ENCODE results near the gene CCNK.

DNA sequence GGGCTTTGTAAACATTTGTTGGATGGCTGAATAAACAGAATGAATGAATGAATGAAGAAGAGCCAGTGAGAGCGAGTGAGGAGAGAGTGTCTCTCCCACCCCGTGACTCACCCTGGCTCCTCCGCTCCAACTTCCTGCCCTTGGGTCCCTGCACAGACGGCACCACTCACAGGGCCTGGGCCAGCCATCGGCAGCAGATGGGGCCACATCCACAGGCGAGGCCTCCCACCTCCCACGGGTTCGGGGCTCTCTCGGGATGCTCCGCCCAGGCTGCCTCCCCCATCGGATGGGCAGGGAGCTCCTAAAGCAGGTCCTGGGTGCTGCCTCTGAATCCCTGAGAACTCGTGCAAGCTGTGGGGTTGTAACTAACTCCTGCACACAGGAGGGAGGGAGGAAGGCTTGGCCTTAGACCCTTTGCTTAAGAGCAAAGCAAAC lies 41.3 kb downstream of the CCNK start:
- TF ChIP-seq CTCF (IDR thresholded peaks at IDR 0.05; ENCODE audit: low read depth, low read length, poor library complexity, severe bottlenecking) (no peak), EZH2phosphoT487 (IDR thresholded peaks at IDR 0.05; ENCODE audit: borderline replicate concordance, low read length) (no peak)
